GM04504 (cell line): ENCODE results near the gene PPP2R3A.

ENCODE experiments used
- DNase-seq: peaks from one replicate; pipeline ENCODE4 v3.0.0-alpha.2; 2012; ENCODE audit warnings: low read depth

Gene PPP2R3A

DNA sequence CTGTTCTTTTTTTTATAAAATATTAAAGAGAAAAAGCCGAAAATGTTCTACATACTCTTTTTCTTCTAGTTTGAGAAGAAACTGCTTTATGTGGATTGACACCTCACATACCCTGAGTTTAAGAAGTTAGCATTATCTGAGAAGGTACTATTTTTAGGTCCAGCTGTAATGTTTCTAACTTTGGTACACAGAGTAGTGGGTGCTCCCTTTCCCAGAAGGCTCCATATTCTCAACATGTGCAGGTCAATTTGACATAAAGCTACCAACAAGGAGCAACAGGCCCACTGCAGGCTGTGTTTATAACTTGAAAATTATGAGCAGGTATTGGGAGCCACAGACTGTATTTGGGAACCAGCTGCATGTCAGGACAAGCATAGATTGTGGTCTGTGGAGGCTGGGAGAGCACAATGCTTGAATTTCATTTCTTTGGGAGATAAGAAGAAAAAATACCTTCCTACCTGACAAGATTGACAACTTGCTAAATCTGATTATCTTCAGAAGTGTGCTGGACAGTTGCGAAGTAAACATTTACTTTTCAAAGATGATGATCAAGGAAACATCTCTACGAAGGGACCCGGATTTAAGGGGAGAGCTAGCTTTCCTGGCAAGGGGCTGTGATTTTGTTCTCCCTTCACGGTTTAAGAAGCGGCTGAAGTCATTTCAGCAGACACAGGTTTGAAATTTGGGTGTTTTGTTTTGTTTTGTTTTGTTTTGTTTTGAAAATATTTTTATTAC lies 57.2 kb downstream of the PPP2R3A start:
- no peak for DNase-seq

- DNase-seq: no peak
Measured at GRCh38 chr3:136023264-136023978, 57.9 kb downstream of the PPP2R3A start.

- DNase-seq: no peak
Measured at GRCh38 chr3:136036306-136036705, 70.8 kb downstream of the PPP2R3A start.

- DNase-seq: no peak
Measured at GRCh38 chr3:136038668-136039067, 73.1 kb downstream of the PPP2R3A start.

- peak; percentile 27 for DNase-seq
Measured at GRCh38 chr3:136042608-136043221, 77.2 kb downstream of the PPP2R3A start.

DNA sequence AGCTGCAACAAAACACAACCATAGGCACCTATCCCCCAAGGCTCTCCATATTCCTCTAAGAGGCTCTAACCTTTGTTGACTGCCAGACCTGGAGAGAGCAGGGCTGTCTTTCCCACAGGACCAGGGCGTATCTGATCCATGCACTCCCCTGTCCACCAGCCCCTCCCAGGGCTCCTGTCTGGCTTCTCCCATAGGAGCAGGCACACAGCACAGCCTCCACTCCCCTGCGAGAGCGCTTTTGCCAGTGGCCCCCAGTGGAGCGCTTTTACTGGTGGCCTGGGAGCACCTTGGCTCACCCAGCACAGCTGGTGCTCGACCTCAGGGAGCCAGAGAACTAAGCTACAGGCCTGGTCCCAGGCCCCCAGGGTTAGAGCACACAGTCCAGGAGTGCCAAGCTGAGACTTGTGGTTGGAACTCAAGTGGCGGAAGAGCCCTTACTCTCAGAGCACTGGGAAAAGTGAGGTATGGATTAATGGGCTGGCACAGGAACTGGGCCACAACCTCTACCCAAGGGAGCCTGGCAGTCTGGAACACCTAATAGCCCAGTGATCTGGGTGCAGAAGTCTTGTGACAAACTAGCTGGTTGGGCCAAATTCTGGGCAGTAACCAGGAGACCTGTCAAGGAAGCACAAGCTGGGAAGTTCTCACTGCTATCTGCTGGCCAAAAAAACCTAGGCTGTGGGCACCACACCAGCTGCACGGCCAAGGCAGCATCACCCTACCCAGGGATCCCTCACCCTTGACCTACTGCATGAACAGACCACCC lies 79.6 kb downstream of the PPP2R3A start:
- no peak for DNase-seq

- no peak for DNase-seq
Measured at GRCh38 chr3:136048068-136048467, 82.5 kb downstream of the PPP2R3A start.

- no peak for DNase-seq
Measured at GRCh38 chr3:136050250-136050649, 84.7 kb downstream of the PPP2R3A start.

GRCh38 chr3:136055491-136055890 lies 90.0 kb downstream of the PPP2R3A start:
- DNase-seq: no peak

- DNase-seq: no peak
Measured at GRCh38 chr3:136067211-136067610, 101.7 kb downstream of the PPP2R3A start.

GRCh38 chr3:136068708-136069107 lies 103.2 kb downstream of the PPP2R3A start:
- DNase-seq: peak; percentile 71

DNA sequence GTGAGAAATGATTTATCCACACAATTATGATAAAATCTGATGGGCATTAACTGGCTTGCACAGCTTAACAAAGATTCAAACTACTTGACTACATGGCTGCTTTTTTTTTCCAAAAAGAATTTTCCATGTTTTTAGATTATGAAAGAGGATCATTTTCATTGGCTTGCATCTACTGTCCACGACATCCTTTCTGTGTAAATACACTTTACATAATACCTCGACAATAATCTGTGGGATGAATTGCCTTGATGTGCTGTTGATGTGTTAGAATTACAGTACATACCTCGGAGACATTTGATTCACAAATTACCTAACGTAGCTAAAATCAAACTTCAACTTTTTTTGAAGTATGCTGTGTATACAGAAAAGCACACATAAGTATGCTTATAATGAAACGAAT lies 104.4 kb downstream of the PPP2R3A start:
- no peak for DNase-seq

GRCh38 chr3:136070334-136070733 lies 104.8 kb downstream of the PPP2R3A start:
- DNase-seq: peak; percentile 72

- no peak for DNase-seq
Measured at GRCh38 chr3:136070953-136071949, 105.7 kb downstream of the PPP2R3A start.

- DNase-seq: no peak
Measured at GRCh38 chr3:136074546-136075170, 109.1 kb downstream of the PPP2R3A start.

DNA sequence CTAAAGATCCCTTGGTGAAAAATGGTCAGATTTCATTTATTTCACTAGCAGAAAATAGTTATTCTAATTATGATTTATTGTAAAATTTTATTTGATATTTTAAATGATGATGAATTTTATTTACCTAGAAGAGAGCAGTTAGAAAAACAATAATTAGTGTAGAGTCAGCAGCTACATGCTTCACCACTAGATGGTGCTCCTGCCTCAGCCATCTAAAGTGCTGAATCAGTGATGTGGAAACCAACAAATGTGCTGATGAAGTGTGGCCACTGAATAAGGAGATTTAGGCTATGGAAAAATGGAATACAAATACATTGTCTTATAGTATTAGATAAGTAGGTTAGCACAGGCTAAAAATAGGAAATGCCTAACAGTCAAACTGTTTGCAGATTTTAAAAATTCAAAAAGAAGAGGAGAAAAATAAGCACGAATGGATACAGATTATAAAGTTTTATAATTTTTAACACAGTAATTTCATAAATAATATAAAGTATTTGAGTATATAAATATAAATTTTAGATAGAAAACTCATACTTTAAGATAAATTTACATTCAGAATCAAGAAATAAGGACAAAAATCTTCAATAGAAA lies 109.8 kb downstream of the PPP2R3A start:
- peak; percentile 56 for DNase-seq

DNA sequence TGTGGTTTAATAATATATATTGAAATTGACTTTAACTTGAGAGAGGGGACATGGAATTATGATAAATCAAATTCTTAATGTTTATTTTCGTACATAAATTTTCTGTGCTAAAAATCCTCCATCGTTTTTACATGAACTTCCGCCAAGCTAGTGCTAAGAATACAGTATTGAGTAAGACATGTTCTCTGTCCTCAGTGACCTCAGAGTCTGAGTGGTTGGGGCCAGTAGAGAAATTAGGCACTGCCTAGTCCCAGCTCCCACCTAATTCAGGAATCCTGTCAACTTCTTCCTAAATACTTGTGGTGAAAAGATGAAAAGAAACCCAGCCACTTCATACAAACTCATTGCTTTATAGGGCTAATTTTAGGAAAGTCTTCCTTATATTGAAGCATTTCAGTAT lies 110.3 kb downstream of the PPP2R3A start:
- DNase-seq: no peak

- DNase-seq: no peak
Measured at GRCh38 chr3:136078421-136079364, 113.2 kb downstream of the PPP2R3A start.
